Mesodermal cell (in vitro differentiated cells): ENCODE results near the gene KNSTRN.

ENCODE experiments used
- H3K27ac ChIP-seq: 2 replicates; pipeline ENCODE4 v1.7.0; 2013; ENCODE audit warnings: mild to moderate bottlenecking, low read depth, low read length, moderate library complexity; ENCODE audit not compliant: severe bottlenecking
- H3K36me3 ChIP-seq: 2 replicates; pipeline ENCODE4 v1.7.1; 2013; ENCODE audit warnings: mild to moderate bottlenecking, low read length, moderate library complexity; ENCODE audit not compliant: control insufficient read depth, insufficient read depth
- H3K4me1 ChIP-seq: one replicate; pipeline ENCODE4 v1.7.1; 2013; ENCODE audit warnings: mild to moderate bottlenecking, low read length; ENCODE audit not compliant: insufficient read depth, control insufficient read depth, poor library complexity, severe bottlenecking
- H3K4me3 ChIP-seq: 2 replicates; pipeline ENCODE4 v1.7.0; 2013; ENCODE audit warnings: low read length, control low read depth, mild to moderate bottlenecking; ENCODE audit not compliant: insufficient read depth, poor library complexity, severe bottlenecking; ENCODE audit errors: extremely low read depth
- H3K9me3 ChIP-seq: 2 replicates; pipeline ENCODE4 v1.7.1; 2013; ENCODE audit warnings: mild to moderate bottlenecking, low read length, moderate library complexity; ENCODE audit not compliant: control insufficient read depth
- WGBS, 2 experiments: methylation state at CpG; one replicate each; pipeline ENCODE4 v1.1.5; 2013; ENCODE audit warnings: missing lambda C conversion rate in 2 of 2; ENCODE audit not compliant: insufficient coverage in 2 of 2; 5-methylcytosine and 5-hydroxymethylcytosine counted together

The KNSTRN gene

GRCh38 chr15:40443255-40443654, 60.7 kb downstream of the KNSTRN start:
- no peak overlapping the region for H3K4me3 ChIP-seq
- 80 to 90% methylated on average over 2 to 3 of the region's 4 CpGs for WGBS, 2 experiments
- no peak overlapping the region for H3K27ac ChIP-seq
- H3K36me3 ChIP-seq, result peaks cover 5% of the 10 kb centered on the region
- no peaks in the 10 kb centered on the region for H3K9me3 ChIP-seq
- H3K4me1 ChIP-seq, result peaks cover 39% of the 10 kb centered on the region

GRCh38 chr15:40443846-40444245, 61.3 kb downstream of the KNSTRN start:
- Histone ChIP-seq H3K36me3 (peaks cover 5% of the 10 kb centered on the region), H3K9me3 (no peaks in the 10 kb centered on the region), H3K4me1 (peaks cover 35% of the 10 kb centered on the region), H3K27ac (no peak overlapping the region), H3K4me3 (no peak overlapping the region)
- 67 to 87% methylated on average over 1 to 3 of the region's 3 CpGs for WGBS, 2 experiments
